Measurements from ENCODE around the gene ANO7. TPM values are rescaled to one million over a fixed set of nuclear protein-coding genes. Genes with fewer than 3 reads are reported as not detected.
A peak's percentile ranks its signal among the peaks of the same experiment; 100 is the strongest.

Gene ANO7
- total and polyA plus RNA-seq, 2 of the 13 experiments (the other 11 are each of a cell fraction or from before 2014, with no cell fraction given) = 4.1 to 4.9 TPM

DNA sequence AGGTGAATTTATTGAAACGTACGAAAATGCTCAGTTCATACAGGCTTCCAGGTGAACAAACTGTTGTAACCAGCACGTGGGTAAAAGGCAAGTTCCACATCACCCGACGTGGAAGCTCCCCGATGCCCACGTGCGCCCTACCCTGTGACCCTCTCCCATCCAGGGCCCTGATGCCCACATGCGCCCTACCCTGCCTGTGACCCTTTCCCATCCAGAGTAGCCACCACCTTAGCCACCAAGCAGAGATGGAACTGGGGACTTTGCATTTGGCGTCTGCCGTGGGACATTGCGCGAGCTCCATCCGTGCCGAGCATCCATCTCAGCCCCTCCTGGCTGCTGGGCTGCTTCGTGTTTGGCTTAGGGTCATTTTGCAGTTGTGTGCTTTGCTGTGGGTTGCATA lies 37.5 kb downstream of the ANO7 start (continued):
- TF ChIP-seq, protein P1, sequence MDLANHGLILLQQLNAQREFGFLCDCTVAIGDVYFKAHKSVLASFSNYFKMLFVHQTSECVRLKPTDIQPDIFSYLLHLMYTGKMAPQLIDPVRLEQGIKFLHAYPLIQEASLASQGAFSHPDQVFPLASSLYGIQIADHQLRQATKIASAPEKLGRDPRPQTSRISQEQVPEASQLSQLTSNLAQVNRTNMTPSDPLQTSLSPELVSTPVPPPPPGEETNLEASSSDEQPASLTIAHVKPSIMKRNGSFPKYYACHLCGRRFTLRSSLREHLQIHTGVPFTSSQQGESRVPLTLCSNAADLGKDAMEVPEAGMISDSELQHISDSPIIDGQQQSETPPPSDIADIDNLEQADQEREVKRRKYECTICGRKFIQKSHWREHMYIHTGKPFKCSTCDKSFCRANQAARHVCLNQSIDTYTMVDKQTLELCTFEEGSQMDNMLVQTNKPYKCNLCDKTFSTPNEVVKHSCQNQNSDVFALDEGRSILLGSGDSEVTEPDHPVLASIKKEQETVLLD (CRISPR knock-in tag; IDR thresholded peaks at IDR 0.05; ENCODE audit: low read depth) = no peak
- TF ChIP-seq ZNF737 (CRISPR knock-in tag; IDR thresholded peaks at IDR 0.05; ENCODE audit: borderline replicate concordance) (no peak), ZNF333 (CRISPR knock-in tag; IDR thresholded peaks at IDR 0.05; ENCODE audit: borderline replicate concordance) (no peak), ZNF652 (CRISPR knock-in tag; IDR thresholded peaks at IDR 0.05; ENCODE audit: borderline replicate concordance, low read depth) (no peak), NFE2 (CRISPR knock-in tag; IDR thresholded peaks at IDR 0.05) (no peak), ZNF749 (CRISPR knock-in tag; IDR thresholded peaks at IDR 0.05; ENCODE audit: borderline replicate concordance) (no peak), YY1 (IDR thresholded peaks at IDR 0.05; ENCODE audit: insufficient read depth, insufficient replicate concordance, low read depth, low read length) (no peak), SETDB1 (CRISPR knock-in tag; IDR thresholded peaks at IDR 0.05; ENCODE audit: borderline replicate concordance) (no peak), MATR3 (CRISPR knock-in tag; IDR thresholded peaks at IDR 0.05) (no peak), CREB1 (IDR thresholded peaks at IDR 0.05) (no peak), CREB1 (CRISPR knock-in tag; IDR thresholded peaks at IDR 0.05) (no peak), ESRRA (CRISPR knock-in tag; IDR thresholded peaks at IDR 0.05; ENCODE audit: low read depth) (no peak), SMYD3 (CRISPR knock-in tag; IDR thresholded peaks at IDR 0.05) (no peak), ELF4 (CRISPR knock-in tag; IDR thresholded peaks at IDR 0.05; ENCODE audit: borderline replicate concordance) (no peak), ZNF496 (CRISPR knock-in tag; IDR thresholded peaks at IDR 0.05; ENCODE audit: insufficient replicate concordance) (no peak), RBM22 (optimal IDR thresholded peaks at IDR 0.05; ENCODE audit: low read length) (peak; percentile 88), ZNF660 (CRISPR knock-in tag; IDR thresholded peaks at IDR 0.05; ENCODE audit: borderline replicate concordance, low read depth) (no peak), ZNF850 (CRISPR knock-in tag; conservative IDR thresholded peaks at IDR 0.05) (no peak), ARNT2 (CRISPR knock-in tag; IDR thresholded peaks at IDR 0.05; ENCODE audit: low read depth) (no peak)
- TF ChIP-seq, protein P2, sequence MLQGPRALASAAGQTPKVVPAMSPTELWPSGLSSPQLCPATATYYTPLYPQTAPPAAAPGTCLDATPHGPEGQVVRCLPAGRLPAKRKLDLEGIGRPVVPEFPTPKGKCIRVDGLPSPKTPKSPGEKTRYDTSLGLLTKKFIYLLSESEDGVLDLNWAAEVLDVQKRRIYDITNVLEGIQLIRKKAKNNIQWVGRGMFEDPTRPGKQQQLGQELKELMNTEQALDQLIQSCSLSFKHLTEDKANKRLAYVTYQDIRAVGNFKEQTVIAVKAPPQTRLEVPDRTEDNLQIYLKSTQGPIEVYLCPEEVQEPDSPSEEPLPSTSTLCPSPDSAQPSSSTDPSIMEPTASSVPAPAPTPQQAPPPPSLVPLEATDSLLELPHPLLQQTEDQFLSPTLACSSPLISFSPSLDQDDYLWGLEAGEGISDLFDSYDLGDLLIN (CRISPR knock-in tag; IDR thresholded peaks at IDR 0.05; ENCODE audit: borderline replicate concordance) = no peak
- TF ChIP-seq, protein P3, sequence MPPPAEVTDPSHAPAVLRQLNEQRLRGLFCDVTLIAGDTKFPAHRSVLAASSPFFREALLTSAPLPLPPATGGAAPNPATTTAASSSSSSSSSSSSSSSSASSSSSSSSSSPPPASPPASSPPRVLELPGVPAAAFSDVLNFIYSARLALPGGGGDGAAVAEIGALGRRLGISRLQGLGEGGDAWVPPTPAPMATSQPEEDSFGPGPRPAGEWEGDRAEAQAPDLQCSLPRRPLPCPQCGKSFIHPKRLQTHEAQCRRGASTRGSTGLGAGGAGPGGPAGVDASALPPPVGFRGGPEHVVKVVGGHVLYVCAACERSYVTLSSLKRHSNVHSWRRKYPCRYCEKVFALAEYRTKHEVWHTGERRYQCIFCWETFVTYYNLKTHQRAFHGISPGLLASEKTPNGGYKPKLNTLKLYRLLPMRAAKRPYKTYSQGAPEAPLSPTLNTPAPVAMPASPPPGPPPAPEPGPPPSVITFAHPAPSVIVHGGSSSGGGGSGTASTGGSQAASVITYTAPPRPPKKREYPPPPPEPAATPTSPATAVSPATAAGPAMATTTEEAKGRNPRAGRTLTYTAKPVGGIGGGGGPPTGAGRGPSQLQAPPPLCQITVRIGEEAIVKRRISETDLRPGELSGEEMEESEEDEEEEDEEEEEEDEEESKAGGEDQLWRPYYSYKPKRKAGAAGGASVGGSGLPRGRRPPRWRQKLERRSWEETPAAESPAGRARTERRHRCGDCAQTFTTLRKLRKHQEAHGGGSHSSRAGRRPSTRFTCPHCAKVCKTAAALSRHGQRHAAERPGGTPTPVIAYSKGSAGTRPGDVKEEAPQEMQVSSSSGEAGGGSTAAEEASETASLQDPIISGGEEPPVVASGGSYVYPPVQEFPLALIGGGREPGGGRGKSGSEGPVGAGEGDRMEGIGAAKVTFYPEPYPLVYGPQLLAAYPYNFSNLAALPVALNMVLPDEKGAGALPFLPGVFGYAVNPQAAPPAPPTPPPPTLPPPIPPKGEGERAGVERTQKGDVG (CRISPR knock-in tag; IDR thresholded peaks at IDR 0.05; ENCODE audit: borderline replicate concordance) = 0 out of 2 replicates have a peak, but pooled peaks have one; percentile 37
- TF ChIP-seq, protein P4, sequence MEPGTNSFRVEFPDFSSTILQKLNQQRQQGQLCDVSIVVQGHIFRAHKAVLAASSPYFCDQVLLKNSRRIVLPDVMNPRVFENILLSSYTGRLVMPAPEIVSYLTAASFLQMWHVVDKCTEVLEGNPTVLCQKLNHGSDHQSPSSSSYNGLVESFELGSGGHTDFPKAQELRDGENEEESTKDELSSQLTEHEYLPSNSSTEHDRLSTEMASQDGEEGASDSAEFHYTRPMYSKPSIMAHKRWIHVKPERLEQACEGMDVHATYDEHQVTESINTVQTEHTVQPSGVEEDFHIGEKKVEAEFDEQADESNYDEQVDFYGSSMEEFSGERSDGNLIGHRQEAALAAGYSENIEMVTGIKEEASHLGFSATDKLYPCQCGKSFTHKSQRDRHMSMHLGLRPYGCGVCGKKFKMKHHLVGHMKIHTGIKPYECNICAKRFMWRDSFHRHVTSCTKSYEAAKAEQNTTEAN (CRISPR knock-in tag; conservative IDR thresholded peaks at IDR 0.05) = no peak
- TF ChIP-seq, protein P5, sequence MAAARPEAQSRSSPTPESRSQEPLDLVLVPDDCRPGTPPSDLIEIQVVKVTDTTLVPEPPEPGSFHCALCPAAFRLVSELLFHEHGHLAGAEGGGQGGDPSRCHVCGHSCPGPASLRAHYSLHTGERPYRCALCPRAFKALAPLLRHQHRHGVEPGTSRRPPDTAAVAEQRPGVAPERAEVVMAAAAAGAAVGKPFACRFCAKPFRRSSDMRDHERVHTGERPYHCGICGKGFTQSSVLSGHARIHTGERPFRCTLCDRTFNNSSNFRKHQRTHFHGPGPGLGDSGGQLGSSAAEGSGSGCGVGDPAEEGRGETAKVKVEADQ (CRISPR knock-in tag; IDR thresholded peaks at IDR 0.05; ENCODE audit: borderline replicate concordance) = no peak
